ENCODE results near the gene POFUT2.

POFUT2 gene

GRCh38 chr21:45285266-45285931 lies 2.3 kb downstream of the POFUT2 start:
- H3K4me3 ChIP-seq (ENCODE audit: low read depth, low read length) = no peak overlapping the region
- DNase-seq (ENCODE audit: low read depth) = no peak
- no peak for TF ChIP-seq CTCF (IDR thresholded peaks at IDR 0.05; ENCODE audit: insufficient read depth, low read depth, low read length, missing control alignments)

DNA sequence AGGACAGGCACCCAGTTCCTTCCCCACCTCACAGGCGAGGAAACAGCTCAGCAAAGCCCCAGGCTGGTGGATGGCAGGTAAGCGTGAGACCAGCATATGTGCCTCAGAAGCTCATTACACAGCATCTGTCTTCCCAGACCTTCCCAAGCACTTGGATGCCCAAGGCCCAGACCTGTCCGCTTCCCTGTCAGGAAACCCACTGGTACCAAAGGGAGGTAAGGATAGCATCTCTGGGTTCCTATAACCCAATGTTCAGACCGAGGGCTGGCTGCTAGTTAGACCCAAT lies 3.3 kb downstream of the POFUT2 start:
- no peak for TF ChIP-seq CTCF (IDR thresholded peaks at IDR 0.05; ENCODE audit: insufficient read depth, low read depth, low read length, missing control alignments)
- DNase-seq (ENCODE audit: low read depth) = no peak
- no peak overlapping the region for H3K4me3 ChIP-seq (ENCODE audit: low read depth, low read length)

- no peak for DNase-seq (ENCODE audit: low read depth)
- TF ChIP-seq CTCF (IDR thresholded peaks at IDR 0.05; ENCODE audit: insufficient read depth, low read depth, low read length, missing control alignments) = no peak
- H3K4me3 ChIP-seq (ENCODE audit: low read depth, low read length) = no peak overlapping the region
Measured at GRCh38 chr21:45283611-45284455, 3.9 kb downstream of the POFUT2 start.

DNA sequence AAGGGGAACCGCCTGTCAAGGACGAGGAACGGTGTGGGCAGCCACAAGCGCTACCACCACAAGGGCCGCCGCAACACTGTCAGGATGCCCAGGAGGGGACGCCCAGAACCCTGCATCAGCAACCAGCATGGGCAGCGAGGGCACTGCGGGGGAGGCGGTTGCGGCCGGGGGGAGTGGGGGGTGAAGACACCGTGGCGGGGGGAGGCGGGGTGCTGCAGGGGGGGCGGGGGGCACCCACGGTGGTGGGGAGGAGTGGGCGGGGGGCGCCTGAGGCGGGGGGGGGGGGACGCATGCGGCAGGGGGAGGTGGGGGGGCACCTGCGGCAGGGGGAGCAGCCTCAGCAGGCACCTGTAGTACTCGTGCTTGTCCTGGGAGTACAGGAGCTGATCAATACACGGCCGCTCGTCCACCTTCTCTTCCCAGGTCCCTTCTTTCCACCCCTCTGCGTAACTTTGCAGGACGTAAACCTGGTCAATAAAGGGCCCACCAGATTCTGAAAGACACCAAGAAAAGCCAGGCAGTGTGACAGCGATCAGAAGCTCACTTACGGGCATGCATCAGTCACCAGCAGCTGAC lies 4.6 kb downstream of the POFUT2 start:
- no peak for DNase-seq (ENCODE audit: low read depth)
- H3K4me3 ChIP-seq (ENCODE audit: low read depth, low read length) = no peak overlapping the region
- no peak for TF ChIP-seq CTCF (IDR thresholded peaks at IDR 0.05; ENCODE audit: insufficient read depth, low read depth, low read length, missing control alignments)

- TF ChIP-seq CTCF (IDR thresholded peaks at IDR 0.05; ENCODE audit: insufficient read depth, low read depth, low read length, missing control alignments) = no peak
- H3K4me3 ChIP-seq (ENCODE audit: low read depth, low read length) = no peak overlapping the region
- DNase-seq (ENCODE audit: low read depth) = no peak
Measured at GRCh38 chr21:45282283-45283034, 5.2 kb downstream of the POFUT2 start.

DNA sequence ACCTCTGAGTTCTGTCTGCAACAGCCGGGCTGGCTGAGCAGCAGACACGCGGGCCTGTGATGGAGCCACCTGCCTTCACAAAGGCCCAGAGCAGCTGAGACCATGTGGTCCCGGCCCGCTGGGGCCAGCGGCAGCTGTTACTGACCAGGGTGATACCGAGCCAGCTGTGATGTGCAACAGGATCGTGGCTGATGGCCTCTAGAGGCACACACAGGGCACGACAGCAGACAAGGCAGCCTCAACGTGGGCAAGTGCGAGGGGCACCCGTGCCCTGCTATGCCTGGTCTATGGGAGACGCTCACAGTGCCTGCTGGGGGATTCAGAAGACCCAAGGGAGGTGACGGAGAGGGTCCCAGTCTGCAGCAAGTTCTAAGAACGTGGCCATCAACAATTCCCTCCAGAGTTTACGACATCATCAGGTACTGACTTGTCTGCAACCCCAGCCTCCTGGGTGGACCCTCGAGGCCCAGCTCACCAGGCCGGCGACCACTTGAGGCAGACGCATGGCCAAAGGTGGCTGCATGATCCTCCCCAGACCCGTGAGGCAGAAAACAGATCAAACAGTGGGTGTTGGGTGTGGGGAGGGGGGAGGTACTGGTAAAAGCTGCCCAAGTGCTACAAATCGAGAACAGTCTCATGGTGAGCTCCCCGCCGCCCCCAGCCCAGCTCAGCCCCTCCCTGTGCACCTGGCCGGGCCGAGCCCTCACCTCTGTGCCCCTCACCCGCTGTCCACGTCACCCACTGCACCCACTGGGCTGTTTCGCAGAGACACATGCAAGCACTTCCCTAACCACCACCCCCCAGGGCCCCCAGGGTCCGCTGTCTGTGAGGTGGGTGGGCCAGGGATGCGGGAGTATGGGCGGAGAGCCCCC lies 6.0 kb downstream of the POFUT2 start:
- no peak overlapping the region for H3K4me3 ChIP-seq (ENCODE audit: low read depth, low read length)
- TF ChIP-seq CTCF (IDR thresholded peaks at IDR 0.05; ENCODE audit: insufficient read depth, low read depth, low read length, missing control alignments) = no peak
- DNase-seq (ENCODE audit: low read depth) = no peak
